Measurements from ENCODE around the gene ATP10B. TPM values are rescaled to one million over a fixed set of nuclear protein-coding genes. Genes with fewer than 3 reads are reported as not detected.

Gene ATP10B
- total RNA-seq, 4 donors from 2014 or later = 0.07 to 0.29 TPM; not detected in 2

DNA sequence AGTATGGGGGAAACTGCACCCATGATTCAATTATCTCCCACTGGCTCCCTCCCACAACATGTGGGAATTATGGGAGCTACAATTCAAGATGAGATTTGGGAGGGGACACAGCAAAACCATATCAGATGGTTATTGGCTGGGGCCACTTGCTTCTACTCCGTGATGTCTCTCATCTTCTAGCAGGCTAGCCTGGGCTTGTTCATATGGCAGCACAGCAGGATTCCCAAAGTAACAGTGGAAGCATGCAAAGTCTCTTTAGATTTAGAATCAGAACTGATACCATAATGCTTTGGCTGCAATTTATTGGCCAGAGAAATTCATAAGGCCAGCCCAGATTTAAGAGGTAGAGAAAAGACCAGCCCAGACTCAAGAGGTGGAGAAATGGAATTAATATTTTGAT lies 304.1 kb downstream of the ATP10B start:
- Histone ChIP-seq H3K36me3 (no peaks in the 10 kb centered on the region), H3K27ac (no peak overlapping the region), H3K4me3 (no peak overlapping the region), H3K27me3 (no peaks in the 10 kb centered on the region), H3K4me1 (no peaks in the 10 kb centered on the region), H3K9me3 (no peaks in the 10 kb centered on the region)
- no peak for TF ChIP-seq CTCF (IDR thresholded peaks at IDR 0.05)
- no peak for TF ChIP-seq POLR2A (IDR thresholded peaks at IDR 0.05)
- no peak for DNase-seq
- intact Hi-C loops (cut with DNase I; ENCODE audit: low total_unique reads) = no loop called here

DNA sequence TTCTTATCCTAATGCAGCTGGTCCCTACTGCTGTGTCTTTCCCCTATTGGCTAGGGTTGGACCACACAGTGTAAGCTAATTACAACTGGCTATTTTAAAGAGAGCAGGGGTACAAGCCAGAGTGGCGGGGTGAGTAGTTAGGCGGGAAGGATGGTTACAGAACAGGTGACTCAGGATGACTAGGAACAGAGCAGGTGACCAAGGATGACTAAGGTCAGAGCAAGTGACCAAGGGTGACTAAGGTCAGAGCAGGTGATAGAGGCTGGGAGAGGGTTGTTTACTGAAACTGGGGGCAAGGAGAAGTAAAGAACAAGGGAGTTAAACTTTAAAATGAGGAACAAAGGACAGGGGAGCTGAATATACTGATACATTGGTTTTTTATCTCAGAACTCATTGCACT lies 304.9 kb downstream of the ATP10B start:
- H3K4me1 ChIP-seq = no peaks in the 10 kb centered on the region
- no peak overlapping the region for H3K27ac ChIP-seq
- H3K27me3 ChIP-seq = no peaks in the 10 kb centered on the region
- H3K9me3 ChIP-seq = no peaks in the 10 kb centered on the region
- DNase-seq = no peak
- intact Hi-C loops (cut with DNase I; ENCODE audit: low total_unique reads) = no loop called here
- H3K4me3 ChIP-seq = no peak overlapping the region
- TF ChIP-seq POLR2A (IDR thresholded peaks at IDR 0.05) (no peak), CTCF (IDR thresholded peaks at IDR 0.05) (no peak)
- no peaks in the 10 kb centered on the region for H3K36me3 ChIP-seq

DNA sequence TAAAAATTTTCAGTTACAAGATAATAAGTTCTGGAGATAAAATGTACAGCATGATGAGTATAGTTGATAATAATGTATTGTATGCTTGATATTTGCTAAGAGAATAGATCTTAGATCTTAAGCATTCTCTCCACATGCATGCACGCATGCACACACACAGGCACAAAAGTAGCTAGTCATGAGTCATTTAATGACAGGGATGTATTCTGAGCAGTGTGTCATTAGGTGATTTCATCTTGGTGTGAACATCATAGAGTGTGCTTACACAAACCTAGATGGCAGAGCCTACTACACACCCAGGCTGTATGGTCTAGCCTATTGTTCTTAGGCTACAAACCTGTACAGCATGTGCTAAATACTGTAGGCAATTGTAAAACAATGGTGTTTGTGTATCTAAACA lies 306.2 kb downstream of the ATP10B start:
- intact Hi-C loops (cut with DNase I; ENCODE audit: low total_unique reads) = no loop called here

GRCh38 chr5:160543395-160543794 lies 308.6 kb downstream of the ATP10B start:
- Histone ChIP-seq H3K36me3 (no peaks in the 10 kb centered on the region), H3K4me3 (no peak overlapping the region), H3K27me3 (no peaks in the 10 kb centered on the region), H3K4me1 (no peaks in the 10 kb centered on the region), H3K9me3 (no peaks in the 10 kb centered on the region), H3K27ac (no peak overlapping the region)
- DNase-seq = no peak
- intact Hi-C loops (cut with DNase I; ENCODE audit: low total_unique reads) = no loop called here
- TF ChIP-seq POLR2A (IDR thresholded peaks at IDR 0.05) (no peak), CTCF (IDR thresholded peaks at IDR 0.05) (no peak)

More for the DNA sequence above, 306.2 kb downstream of the ATP10B start:
- Histone ChIP-seq H3K27ac (no peak overlapping the region), H3K27me3 (no peaks in the 10 kb centered on the region), H3K9me3 (no peaks in the 10 kb centered on the region), H3K4me1 (no peaks in the 10 kb centered on the region), H3K4me3 (no peak overlapping the region), H3K36me3 (no peaks in the 10 kb centered on the region)
- TF ChIP-seq CTCF (IDR thresholded peaks at IDR 0.05) (no peak), POLR2A (IDR thresholded peaks at IDR 0.05) (no peak)
- DNase-seq = no peak

DNA sequence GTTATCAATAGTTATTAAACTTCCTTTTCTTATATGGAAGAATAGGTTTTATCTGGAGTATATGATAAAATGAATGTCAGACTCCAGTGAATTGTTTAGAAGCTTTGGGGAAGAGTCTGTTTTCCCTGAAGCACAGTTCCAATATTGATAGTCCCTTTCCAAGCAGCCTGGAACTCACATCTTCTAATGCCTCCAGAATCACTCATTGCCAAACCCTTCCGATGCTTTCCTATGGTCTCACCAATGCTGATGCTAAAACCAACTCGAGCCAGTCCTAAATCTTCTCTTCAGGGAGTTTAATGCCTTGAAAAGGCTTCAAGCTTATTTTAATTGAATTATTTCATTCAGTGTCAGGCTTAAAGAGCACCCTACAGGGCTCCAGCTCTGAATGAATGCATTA lies 309.2 kb downstream of the ATP10B start:
- DNase-seq = no peak
- intact Hi-C loops (cut with DNase I; ENCODE audit: low total_unique reads) = no loop called here

More for the DNA sequence above, 309.2 kb downstream of the ATP10B start:
- Histone ChIP-seq H3K27me3 (no peaks in the 10 kb centered on the region), H3K27ac (no peak overlapping the region), H3K4me1 (no peaks in the 10 kb centered on the region), H3K4me3 (no peak overlapping the region), H3K36me3 (no peaks in the 10 kb centered on the region), H3K9me3 (no peaks in the 10 kb centered on the region)
- TF ChIP-seq CTCF (IDR thresholded peaks at IDR 0.05) (no peak), POLR2A (IDR thresholded peaks at IDR 0.05) (no peak)
